ENCODE results near the gene CCDC187. TPM values are rescaled to one million over a fixed set of nuclear protein-coding genes. Genes with fewer than 3 reads are reported as not detected.

CCDC187 gene
- total and polyA plus RNA-seq, 2 of the 8 experiments (the other 6 are each of a cell fraction or from before 2014, with no cell fraction given), result 0.02 TPM; not detected in 1

DNA sequence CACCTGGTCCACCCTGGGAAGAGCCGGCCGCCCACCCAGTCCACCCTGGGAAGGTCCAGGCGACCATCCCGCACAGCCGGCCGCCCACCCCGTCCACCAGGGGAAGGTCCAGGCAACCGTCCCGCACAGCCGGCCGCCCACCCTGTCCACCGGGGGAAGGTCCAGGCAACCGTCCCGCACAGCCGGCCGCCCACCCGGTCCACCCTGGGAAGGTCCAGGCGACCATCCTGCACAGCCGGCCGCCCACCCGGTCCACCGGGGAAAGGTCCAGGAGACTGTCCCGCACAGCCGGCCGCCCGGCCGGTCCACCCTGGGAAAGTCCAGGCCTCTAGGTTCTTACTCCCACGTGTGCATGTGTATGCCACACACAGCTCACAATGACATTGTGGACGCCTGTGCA is 51.6 kb downstream of the CCDC187 start:
- Histone ChIP-seq H3K27me3 (replicated peaks in 1 of 4; ENCODE audit: control insufficient read depth in 3 of 4, extremely low read depth in 1 of 4, insufficient read depth in 3 of 4, low read length in 3 of 4) (no peaks in the 10 kb centered on the region), H3K4me3 (ENCODE audit: extremely low read depth in 1 of 4, insufficient read depth in 2 of 4, low read depth in 3 of 4, low read length in 4 of 4) (no peak overlapping the region), H4K8ac (ENCODE audit: extremely low read depth, insufficient read depth, low read length) (no peak overlapping the region), H2BK120ac (replicated peaks; ENCODE audit: low read depth, low read length) (no peak overlapping the region), H2BK12ac (ENCODE audit: low read depth, low read length) (no peak overlapping the region), H2BK20ac (ENCODE audit: low read length) (no peak overlapping the region), H3K4me1 (replicated peaks in 1 of 4; ENCODE audit: control insufficient read depth in 3 of 4, insufficient read depth in 4 of 4, low read length in 3 of 4) (peaks cover 0 to 9% (median 4%) of the 10 kb centered on the region in 4 experiments; a peak in 5 of 7 replicates), H3K9ac (replicated peaks in 1 of 4; ENCODE audit: extremely low read depth in 1 of 4, low read depth in 3 of 4, low read length in 3 of 4) (no peak overlapping the region), H3K18ac (ENCODE audit: extremely low read depth, low read length) (no peak overlapping the region), H2BK5ac (ENCODE audit: low read depth, low read length) (no peak overlapping the region), H3K79me2 (ENCODE audit: control insufficient read depth in 1 of 2, insufficient read depth in 2 of 2, low read length in 2 of 2) (no peaks in the 10 kb centered on the region), H4K91ac (replicated peaks; ENCODE audit: insufficient read length, low read length) (no peak overlapping the region), H4K20me1 (replicated peaks in 1 of 2; ENCODE audit: control insufficient read depth in 1 of 2, insufficient read depth in 2 of 2, low read length in 2 of 2) (no peaks in the 10 kb centered on the region), H3K14ac (ENCODE audit: insufficient read length) (no peak overlapping the region), H3K23ac (ENCODE audit: insufficient read length) (no peak overlapping the region), H3K4me2 (ENCODE audit: insufficient read depth in 1 of 2, low read depth in 2 of 2, low read length in 2 of 2) (no peak overlapping the region), H3K4ac (replicated peaks; ENCODE audit: insufficient read length, low read depth, low read length) (no peak overlapping the region), H3K79me1 (ENCODE audit: low read depth, low read length) (no peaks in the 10 kb centered on the region), H3K23me2 (ENCODE audit: low read depth, low read length) (no peaks in the 10 kb centered on the region), H3K9me3 (ENCODE audit: insufficient read depth in 2 of 2, low read depth in 1 of 2, low read length in 1 of 2) (no peaks in the 10 kb centered on the region), H2AFZ (ENCODE audit: low read length) (no peak overlapping the region), H3K36me3 (ENCODE audit: control insufficient read depth in 2 of 4, insufficient read depth in 4 of 4, low read length in 3 of 4) (no peaks in the 10 kb centered on the region), H2BK15ac (ENCODE audit: low read length) (no peak overlapping the region), H3K56ac (replicated peaks; ENCODE audit: insufficient read length, low read depth, low read length) (no peak overlapping the region), H3K27ac (ENCODE audit: low read depth, low read length) (no peak overlapping the region), H2AK5ac (ENCODE audit: low read depth, low read length) (no peak overlapping the region), H4K5ac (ENCODE audit: insufficient read length, low read depth, low read length) (no peak overlapping the region)
- no peak for FAIRE-seq
- WGBS, 2 experiments (ENCODE audit: extremely low coverage in 1 of 2, insufficient coverage in 1 of 2, insufficient read length in 1 of 2, insufficient replicate concordance in 2 of 2, low coverage in 1 of 2, low lambda C conversion rate in 2 of 2, missing lambda C conversion rate in 1 of 2), result 100% methylated on average over 8 of the region's 29 CpGs; no CpG with 5 or more reads in 1 of the 2 experiments
- DNase-seq (ENCODE audit: low read depth in 1 of 2, low spot score in 2 of 2), result no peak
- ChIA-PET CTCF (ENCODE audit: partially characterized antibody) (interaction anchor here (0.5 to 1.2 kb wide), 3 partner anchors 13 to 116 kb away, joined by 3 to 5 read pairs (median 3); no protein-coding TSS in a partner anchor), POLR2A (ENCODE audit: partially characterized antibody) (interaction anchor here (1.0 kb wide), 1 partner anchor 36 kb away, joined by 3 read pairs; no protein-coding TSS in a partner anchor)
- no peak for TF ChIP-seq ZNF274 (IDR thresholded peaks at IDR 0.05; ENCODE audit: borderline replicate concordance, extremely low read depth, low read length)
- no peak for TF ChIP-seq FOSL1 (IDR thresholded peaks at IDR 0.05; ENCODE audit: insufficient read depth, low read depth, low read length)
- TF ChIP-seq RFX5 (IDR thresholded peaks at IDR 0.05; ENCODE audit: borderline replicate concordance, low read depth, low read length), result no peak
- no peak for TF ChIP-seq CREB1 (IDR thresholded peaks at IDR 0.05)
- TF ChIP-seq SP2 (IDR thresholded peaks at IDR 0.05; ENCODE audit: low read length), result no peak
- TF ChIP-seq NANOG (IDR thresholded peaks at IDR 0.05; ENCODE audit: insufficient read depth, low read depth, low read length, poor library complexity, severe bottlenecking), result no peak
- no peak for TF ChIP-seq ASH2L (IDR thresholded peaks at IDR 0.05; ENCODE audit: low read length)
- TF ChIP-seq KDM1A (IDR thresholded peaks at IDR 0.05; ENCODE audit: borderline replicate concordance, low read length), result no peak
- TF ChIP-seq, protein P1, sequence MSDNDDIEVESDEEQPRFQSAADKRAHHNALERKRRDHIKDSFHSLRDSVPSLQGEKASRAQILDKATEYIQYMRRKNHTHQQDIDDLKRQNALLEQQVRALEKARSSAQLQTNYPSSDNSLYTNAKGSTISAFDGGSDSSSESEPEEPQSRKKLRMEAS (IDR thresholded peaks at IDR 0.05), result no peak
- TF ChIP-seq CHD2 (IDR thresholded peaks at IDR 0.05; ENCODE audit: low read length), result no peak
- no peak for TF ChIP-seq EGR1 (IDR thresholded peaks at IDR 0.05; ENCODE audit: borderline replicate concordance, low read depth, low read length)
- no peak for TF ChIP-seq SP1 (IDR thresholded peaks at IDR 0.05; ENCODE audit: low read depth, low read length)
- no peak for TF ChIP-seq TCF12 (IDR thresholded peaks at IDR 0.05; ENCODE audit: low read depth, low read length)
- TF ChIP-seq CTBP2 (IDR thresholded peaks at IDR 0.05; ENCODE audit: borderline replicate concordance, insufficient read depth, insufficient read length, low read length), result no peak
- no peak for TF ChIP-seq RNF2 (IDR thresholded peaks at IDR 0.05; ENCODE audit: borderline replicate concordance, low read depth, low read length, missing control alignments, poor library complexity, severe bottlenecking)
